ENCODE data around the gene PHYKPL. TPM values are rescaled to one million over a fixed set of nuclear protein-coding genes. Genes with fewer than 3 reads are reported as not detected.

The PHYKPL gene
- total and polyA plus RNA-seq, 8 donors, result 71.9 to 155 (median 133) TPM

GRCh38 chr5:178165581-178165980 lies 67.0 kb downstream of the PHYKPL start:
- Histone ChIP-seq H3K9me3 (no peaks in the 10 kb centered on the region), H3K4me1 (peaks cover 0 to 8% of the 10 kb centered on the region in 2 donors), H3K4me3 (no peak overlapping the region), H3K27ac (no peak overlapping the region), H3K27me3 (peaks cover 0 to 43% of the 10 kb centered on the region in 2 donors), H3K36me3 (no peaks in the 10 kb centered on the region)
- DNase-seq (no peak), ATAC-seq (no peak)
- no peak for TF ChIP-seq CTCF (IDR thresholded peaks at IDR 0.05)
- intact Hi-C loops (cut with DNase I), result loop anchor here in 1 of 2 donors (2.0 kb wide), 1 partner anchor 89 kb away; no protein-coding TSS in a partner anchor

GRCh38 chr5:178163772-178164735 lies 68.5 kb downstream of the PHYKPL start:
- peak overlapping the region in 1 of 2 donors; percentile 7 for H3K4me3 ChIP-seq
- H3K9me3 ChIP-seq, result no peaks in the 10 kb centered on the region
- peaks cover 0 to 43% of the 10 kb centered on the region in 2 donors for H3K27me3 ChIP-seq
- peaks cover 0 to 8% of the 10 kb centered on the region in 2 donors for H3K4me1 ChIP-seq
- H3K27ac ChIP-seq, result no peak overlapping the region
- DNase-seq, result peak; percentile 70 to 97 (median 83)
- intact Hi-C loops (cut with DNase I), result loop anchor here in 1 of 2 donors (2.0 kb wide), 1 partner anchor 87 kb away; no protein-coding TSS in a partner anchor
- peak; percentile 100 for ATAC-seq
- peak; percentile 98 to 99 for TF ChIP-seq CTCF (IDR thresholded peaks at IDR 0.05)
- no peaks in the 10 kb centered on the region for H3K36me3 ChIP-seq

GRCh38 chr5:178162481-178162880 lies 70.1 kb downstream of the PHYKPL start:
- DNase-seq (no peak), ATAC-seq (no peak)
- H3K27ac ChIP-seq, result no peak overlapping the region
- peaks cover 0 to 43% of the 10 kb centered on the region in 2 donors for H3K27me3 ChIP-seq
- no peak for TF ChIP-seq CTCF (IDR thresholded peaks at IDR 0.05)
- no peaks in the 10 kb centered on the region for H3K9me3 ChIP-seq
- H3K36me3 ChIP-seq, result no peaks in the 10 kb centered on the region
- H3K4me3 ChIP-seq, result no peak overlapping the region
- intact Hi-C loops (cut with DNase I), result no loop called here
- peaks cover 0 to 8% of the 10 kb centered on the region in 2 donors for H3K4me1 ChIP-seq

- Histone ChIP-seq H3K9me3 (no peaks in the 10 kb centered on the region), H3K27me3 (peaks cover 0 to 32% of the 10 kb centered on the region in 2 donors), H3K4me3 (no peak overlapping the region), H3K27ac (no peak overlapping the region), H3K4me1 (peaks cover 0 to 8% of the 10 kb centered on the region in 2 donors), H3K36me3 (no peaks in the 10 kb centered on the region)
- intact Hi-C loops (cut with DNase I), result no loop called here
- TF ChIP-seq CTCF (IDR thresholded peaks at IDR 0.05), result no peak
- no peak for ATAC-seq
- no peak for DNase-seq
These were observed 72.4 kb downstream of the PHYKPL start for GRCh38 chr5:178160176-178160575.

Other genes with a start within 250 kb of the PHYKPL start
- not detected for gene PROP1, start 236.6 kb downstream of the PHYKPL start, total RNA-seq
- not detected for gene PROP1, start 236.6 kb downstream of the PHYKPL start, polyA plus RNA-seq (ENCODE audit: insufficient read length in 6 of 6)
- gene N4BP3, start 119.3 kb downstream of the PHYKPL start, total RNA-seq, result 1 to 10 TPM; 3.6 to 6.2 TPM
- 10 to 100 TPM; 13.6 to 20.4 (median 16.4) TPM for gene N4BP3, start 119.3 kb downstream of the PHYKPL start, polyA plus RNA-seq (ENCODE audit: insufficient read length in 6 of 6)
- gene RMND5B, start 101.8 kb downstream of the PHYKPL start, total RNA-seq, result 10 to 100 TPM; 30.8 to 41.5 TPM
- gene RMND5B, start 101.8 kb downstream of the PHYKPL start, polyA plus RNA-seq (ENCODE audit: insufficient read length in 6 of 6), result 10 to 100 TPM; 28.9 to 31.2 (median 29.9) TPM
- gene NHP2, start 78.9 kb downstream of the PHYKPL start, total RNA-seq, result 100 to 1,000 TPM in 1 of 2 donors, 10 to 100 TPM in 1; 65.0 to 105 TPM
- 100 to 1,000 TPM in 2 of 6 donors, 10 to 100 TPM in 4; 85.6 to 116 (median 97.5) TPM for gene NHP2, start 78.9 kb downstream of the PHYKPL start, polyA plus RNA-seq (ENCODE audit: insufficient read length in 6 of 6)
- gene GMCL2, start 45.4 kb downstream of the PHYKPL start, total RNA-seq, result not detected
- under 1 TPM in 1 of 6 donors, not detected in 5; 0.06 TPM for gene GMCL2, start 45.4 kb downstream of the PHYKPL start, polyA plus RNA-seq (ENCODE audit: insufficient read length in 6 of 6)
- 100 to 1,000 TPM; 126 to 178 TPM for gene HNRNPAB, start 28.3 kb downstream of the PHYKPL start, total RNA-seq
- 100 to 1,000 TPM; 113 to 171 (median 127) TPM for gene HNRNPAB, start 28.3 kb downstream of the PHYKPL start, polyA plus RNA-seq (ENCODE audit: insufficient read length in 6 of 6)